ENCODE measurements around the gene GPNMB.

The GPNMB gene

DNA sequence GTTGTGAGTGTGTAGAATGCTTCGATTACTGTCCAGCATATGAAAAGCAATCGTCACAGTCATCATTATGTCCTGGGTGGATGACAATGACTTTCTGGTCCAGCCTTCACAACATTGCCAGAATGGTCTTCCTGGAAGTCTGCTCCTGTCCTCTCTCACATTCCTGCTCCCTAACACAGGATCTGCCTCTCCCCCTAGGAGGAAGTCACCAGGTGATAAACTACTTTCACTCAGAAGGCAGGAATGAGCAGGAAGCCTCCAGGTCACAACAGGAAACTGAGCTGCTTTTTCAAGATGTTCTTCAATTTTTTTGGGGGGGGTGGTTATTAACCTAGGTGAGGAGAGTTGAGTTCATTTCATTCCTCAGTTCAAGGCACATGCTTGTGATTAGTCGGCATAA lies 13.6 kb upstream of the GPNMB start:
- DNase-seq, result no peak

DNA sequence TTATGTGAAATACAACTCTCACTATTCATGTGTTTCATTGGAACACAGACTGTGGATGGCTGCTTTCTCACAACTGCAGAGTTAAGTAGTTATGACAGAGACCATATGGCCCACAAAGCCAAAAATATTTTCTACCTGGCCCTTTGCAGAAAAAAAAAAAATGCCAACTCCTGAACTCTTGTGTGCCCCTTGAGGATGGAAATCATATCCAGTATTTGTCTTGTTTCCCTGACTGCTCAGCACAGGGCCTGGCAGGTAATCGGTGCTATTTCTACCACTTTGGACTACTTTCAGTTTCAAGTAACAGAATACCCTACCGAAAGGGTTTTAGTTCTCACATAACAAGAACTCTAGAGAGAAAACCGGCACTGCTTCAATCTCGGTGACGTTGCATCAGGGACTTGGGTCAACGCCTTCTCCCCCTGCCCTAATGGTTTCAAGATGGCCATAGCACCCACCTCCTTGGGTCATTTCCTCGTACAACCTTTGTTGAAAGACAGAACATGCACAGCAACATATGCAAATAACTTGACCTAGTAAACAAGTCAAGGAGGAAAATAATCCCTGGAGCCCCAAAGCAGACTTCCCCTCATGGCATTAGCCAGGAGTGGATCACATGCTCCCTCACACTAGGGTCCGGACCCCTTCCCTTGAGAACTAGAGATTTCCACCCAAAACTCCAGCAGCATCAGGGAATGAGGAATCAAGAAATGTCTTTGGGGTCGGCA lies 11.8 kb upstream of the GPNMB start:
- DNase-seq, result no peak

DNA sequence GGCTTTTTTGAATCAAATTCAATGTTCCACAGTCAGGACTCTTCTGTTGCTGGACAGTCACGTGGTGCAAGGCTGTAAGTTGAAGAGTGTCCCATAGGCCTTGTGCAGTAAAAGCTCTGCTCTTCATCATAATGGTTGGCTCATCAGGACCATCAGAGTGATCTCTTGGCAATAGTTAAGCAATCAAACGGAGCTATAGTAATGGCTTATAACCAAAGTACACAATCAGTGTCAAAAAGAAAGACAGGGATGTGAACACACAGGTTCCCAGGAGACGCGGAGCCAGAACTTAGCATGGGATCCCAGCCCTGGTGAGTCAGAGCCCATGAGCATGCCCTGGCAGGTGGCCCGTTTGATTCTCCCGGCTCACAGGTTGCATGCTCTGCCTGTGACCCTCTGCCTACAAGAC lies 10.8 kb upstream of the GPNMB start:
- no peak for DNase-seq

DNA sequence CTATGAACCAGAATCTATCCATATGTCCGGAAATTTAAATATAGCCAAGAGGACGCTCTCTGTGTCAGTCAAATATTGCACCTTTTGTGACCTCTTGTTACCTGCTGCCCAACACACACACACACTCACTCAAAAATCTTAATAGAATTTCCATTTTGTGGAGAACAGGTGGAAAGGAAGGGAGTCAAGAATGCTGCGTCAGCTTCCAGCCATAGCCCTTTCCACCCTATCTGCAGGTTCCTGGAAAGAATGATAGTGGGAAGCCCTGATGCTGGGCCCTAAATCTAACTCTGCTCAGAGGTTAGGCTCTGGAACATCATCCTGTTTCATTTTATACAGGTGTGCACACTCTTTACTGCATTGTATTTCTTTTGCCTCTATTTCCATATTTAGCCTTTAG lies 9.6 kb upstream of the GPNMB start:
- DNase-seq, result no peak

DNA sequence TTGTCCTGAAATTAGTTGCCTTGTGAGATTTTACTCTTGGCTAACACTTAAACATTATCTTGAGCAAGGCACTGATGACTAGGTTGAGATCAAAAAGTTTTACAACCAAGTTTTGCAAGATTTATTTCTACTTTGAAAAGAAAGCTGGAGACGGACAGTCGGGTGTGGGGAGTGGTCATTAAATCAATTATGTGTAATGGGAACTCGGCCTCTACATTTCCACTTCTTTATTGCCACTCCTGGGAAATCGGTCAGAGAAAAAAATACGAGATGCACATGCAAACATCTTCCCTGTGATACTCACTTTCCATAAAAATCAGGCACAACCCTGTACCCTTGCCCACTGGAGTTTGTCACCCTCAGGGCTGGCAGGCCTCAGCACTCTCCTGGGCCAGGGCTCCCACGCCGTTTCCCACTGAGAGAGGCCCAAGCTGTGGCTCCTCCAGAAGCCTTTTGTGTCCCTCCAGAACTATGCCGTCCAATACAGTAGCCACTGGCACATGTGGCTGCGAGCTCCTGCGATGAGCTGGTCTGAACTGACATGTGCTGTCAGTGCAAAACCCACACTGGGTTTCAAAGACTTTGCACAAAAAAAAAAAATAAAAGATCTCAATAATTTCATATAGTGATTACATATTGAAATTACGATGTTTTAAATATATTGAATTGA lies 7.5 kb upstream of the GPNMB start:
- no peak for DNase-seq

DNA sequence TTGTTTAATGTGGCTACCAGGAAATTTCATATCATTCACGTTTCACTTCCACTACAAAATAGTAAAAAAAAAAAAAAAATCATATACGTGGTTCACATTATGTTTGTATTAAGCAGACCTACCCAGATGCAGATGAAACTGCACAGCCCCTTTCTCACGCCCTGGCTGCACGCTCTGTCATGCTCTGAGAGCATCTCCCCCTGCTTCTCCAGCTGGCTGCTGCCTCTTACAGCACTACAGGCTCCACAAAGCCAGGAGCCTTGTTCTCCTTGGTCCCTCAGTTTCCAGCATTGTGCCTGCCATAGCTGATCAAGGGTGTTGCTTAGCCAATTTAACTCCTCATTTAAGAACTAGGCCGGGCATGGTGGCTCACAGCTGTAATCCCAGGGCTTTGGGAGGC lies 6.9 kb upstream of the GPNMB start:
- DNase-seq, result no peak

DNA sequence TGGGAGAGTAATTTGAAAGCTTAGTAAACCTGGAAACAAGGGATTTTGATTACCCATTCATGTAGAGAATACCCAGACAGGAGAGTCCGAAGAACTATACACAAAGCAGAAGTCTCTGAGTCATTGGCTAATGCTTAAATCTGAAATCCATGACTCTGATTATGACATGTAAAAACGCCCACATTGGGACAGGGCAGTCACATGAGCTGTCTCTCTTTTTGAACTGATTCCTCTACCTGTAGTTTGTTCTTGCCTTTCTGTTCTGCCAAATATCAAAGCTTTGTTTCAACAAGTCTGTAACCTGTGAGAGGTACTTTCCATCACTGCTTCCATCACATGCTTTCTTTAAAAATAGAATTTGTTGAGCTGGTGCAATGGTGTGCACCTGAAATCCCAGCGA lies 4.3 kb upstream of the GPNMB start:
- no peak for DNase-seq

DNA sequence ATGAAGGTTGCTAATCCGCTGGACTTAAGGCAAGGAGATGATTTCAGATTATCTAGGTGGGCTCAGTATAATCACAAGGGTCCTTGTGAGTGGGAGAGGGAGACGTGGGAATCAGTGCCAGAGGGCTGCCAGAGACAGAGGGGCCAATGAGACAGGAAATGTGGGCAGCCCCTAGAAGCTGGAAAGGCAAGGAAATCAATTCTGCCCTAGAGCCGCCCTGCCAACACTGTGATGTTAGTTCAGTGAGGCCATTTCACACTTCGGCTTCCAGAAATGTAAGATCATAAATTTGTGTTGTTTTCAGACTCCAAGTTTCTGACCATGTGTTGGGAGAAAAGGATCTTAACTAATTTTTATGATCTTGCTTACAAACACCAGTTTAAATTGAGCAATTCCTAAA lies 3.6 kb upstream of the GPNMB start:
- DNase-seq, result no peak

DNA sequence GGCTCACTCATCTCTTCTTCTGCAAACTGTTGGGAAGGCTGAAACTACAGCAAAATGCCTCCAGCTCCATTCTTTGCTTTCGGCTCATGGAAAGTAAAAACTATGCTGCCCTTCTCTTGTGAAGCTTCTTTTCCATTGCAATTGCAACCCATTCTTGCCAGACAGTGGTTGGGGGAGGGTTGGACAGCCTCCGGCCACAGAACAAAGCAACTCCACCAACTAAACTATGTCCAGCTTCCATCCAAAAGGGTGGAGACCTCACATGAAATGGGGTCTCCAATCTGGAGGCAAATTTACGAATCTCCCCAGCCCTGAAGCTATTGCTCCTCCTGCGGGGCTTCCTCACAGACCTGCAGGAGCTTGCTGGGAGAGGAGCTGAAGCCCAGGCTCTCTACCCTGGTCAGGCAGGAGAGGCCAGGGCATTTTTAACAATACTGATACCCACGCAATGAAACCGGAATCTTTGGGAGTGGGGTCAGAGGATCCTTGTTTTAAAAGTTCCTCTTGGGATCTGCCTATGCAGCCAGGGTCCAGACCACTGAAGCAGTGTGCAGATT lies 549 bp downstream of the GPNMB start:
- no peak for DNase-seq

DNA sequence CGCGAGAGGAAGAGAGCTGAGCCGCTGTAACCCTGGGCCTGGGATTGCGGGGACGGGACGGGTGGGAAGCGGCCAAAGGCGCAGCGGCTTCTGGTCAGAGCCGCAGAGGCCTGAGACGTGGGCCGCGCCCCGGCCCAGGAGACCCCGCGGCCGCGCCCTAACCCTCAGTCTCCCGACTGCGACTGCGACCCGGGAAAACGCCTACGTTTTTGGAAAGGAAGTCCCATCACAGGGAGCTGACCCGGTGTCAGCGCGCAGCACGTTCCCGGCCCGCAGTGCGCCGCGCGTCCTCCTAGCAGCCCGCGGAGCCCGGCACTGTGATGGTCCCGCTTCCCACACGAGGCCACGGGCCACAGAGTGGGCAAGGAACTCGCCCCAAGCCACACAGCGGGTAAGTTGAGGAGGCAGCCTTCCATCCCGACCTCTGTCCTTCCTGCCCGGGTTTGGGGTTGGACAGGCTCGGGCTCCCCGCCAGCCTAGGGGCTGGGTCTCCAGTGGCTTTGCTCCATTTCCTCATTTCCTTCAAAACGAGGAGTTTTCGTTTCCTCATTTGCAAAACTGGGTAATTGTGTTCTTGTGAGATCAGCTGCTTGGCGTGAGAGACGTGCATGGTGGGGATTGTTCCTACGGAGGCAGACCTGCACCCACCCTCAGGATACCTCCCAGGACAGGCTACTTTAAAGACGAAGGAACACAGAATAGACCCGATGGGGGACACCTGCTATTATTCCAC lies 1.2 kb downstream of the GPNMB start:
- DNase-seq, result no peak

DNA sequence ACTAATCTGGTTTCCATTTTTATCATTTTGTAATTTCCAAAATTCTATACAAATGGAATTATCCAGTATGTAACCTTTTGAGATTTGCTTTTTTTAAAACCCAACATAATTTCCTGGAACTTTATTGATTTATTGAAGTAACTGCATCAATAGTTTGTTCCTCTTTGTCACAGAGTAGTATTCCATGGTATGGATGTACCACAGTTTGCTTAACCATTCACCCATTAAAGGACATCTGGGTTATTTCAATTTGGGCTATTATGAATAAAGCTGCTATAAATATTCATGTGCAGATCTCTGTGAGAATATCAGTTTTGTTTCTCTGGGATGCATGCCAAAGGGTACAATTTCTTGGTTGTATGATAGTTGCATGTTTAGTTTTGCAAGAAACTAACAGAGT lies 2.9 kb downstream of the GPNMB start:
- no peak for DNase-seq

DNA sequence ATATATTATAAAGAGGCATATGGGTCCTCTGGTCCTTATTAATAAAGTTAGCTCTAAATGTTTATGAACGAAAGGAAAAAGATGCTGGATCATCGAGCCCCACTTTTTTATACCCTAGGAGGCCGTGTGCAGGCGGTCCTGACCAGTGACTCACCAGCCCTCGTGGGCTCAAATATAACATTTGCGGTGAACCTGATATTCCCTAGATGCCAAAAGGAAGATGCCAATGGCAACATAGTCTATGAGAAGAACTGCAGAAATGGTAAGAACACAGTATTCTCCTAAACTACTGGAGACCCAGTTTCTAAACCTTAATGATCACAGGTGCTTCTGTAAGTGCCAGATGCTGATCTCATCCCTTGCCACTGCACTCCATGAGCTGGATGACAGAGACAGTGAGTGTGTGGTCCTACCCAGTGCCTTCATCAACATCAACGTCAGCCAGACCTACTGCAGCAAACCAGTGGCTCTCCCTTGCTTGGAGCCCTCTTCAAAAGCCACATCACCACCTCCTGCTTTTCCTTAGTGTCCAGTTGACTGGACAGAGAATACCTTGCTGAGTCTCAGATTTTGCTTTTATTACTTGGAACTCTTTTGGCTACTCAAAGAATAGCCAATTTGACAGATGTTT lies 7.6 kb downstream of the GPNMB start:
- DNase-seq, result no peak

DNA sequence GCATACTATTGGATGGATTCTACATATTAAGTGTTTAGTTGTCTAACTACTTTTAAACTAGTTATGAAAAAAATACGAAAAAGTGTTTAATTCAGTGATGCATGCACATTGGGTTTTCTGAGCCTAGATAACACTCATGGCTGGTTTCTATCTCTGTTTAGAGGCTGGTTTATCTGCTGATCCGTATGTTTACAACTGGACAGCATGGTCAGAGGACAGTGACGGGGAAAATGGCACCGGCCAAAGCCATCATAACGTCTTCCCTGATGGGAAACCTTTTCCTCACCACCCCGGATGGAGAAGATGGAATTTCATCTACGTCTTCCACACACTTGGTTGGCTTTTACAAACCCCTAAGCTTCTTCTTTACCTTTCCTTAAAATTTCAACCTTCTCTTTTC lies 10.2 kb downstream of the GPNMB start:
- DNase-seq, result no peak

DNA sequence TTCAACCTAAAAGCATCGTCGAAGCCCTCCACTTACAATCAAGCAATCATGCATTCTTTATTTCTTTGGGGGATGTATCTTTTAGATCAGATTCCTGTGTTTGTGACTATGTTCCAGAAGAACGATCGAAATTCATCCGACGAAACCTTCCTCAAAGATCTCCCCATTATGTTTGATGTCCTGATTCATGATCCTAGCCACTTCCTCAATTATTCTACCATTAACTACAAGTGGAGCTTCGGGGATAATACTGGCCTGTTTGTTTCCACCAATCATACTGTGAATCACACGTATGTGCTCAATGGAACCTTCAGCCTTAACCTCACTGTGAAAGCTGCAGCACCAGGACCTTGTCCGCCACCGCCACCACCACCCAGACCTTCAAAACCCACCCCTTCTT lies 13.8 kb downstream of the GPNMB start:
- DNase-seq, result no peak

DNA sequence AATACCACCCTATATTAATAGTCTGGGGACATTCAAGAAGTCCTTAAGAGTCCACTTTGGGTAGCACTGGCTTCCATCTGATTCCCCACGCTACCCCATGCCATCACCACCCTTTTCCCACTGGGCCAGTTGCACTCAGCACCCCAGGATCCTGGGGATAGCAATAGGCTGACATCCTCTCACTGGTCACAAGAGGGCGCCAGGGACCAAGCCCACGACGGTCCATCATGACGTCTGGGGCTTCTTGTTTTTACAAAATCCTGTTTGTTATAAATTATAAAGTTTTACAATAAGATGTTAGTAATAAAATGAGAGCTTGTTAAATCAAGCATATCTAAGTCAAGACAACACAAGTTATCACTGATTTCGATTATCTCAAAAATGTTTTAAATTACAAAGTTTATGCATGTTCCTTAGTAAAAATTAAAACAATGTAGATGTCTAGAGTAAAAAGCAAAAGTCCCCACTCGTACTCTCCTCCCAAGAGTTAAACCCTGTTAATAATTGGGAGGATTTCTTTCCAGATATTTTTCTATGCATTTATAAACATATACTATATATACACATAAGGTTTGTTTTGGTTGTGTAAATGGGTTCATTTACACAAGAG lies 15.4 kb downstream of the GPNMB start:
- DNase-seq, result no peak

DNA sequence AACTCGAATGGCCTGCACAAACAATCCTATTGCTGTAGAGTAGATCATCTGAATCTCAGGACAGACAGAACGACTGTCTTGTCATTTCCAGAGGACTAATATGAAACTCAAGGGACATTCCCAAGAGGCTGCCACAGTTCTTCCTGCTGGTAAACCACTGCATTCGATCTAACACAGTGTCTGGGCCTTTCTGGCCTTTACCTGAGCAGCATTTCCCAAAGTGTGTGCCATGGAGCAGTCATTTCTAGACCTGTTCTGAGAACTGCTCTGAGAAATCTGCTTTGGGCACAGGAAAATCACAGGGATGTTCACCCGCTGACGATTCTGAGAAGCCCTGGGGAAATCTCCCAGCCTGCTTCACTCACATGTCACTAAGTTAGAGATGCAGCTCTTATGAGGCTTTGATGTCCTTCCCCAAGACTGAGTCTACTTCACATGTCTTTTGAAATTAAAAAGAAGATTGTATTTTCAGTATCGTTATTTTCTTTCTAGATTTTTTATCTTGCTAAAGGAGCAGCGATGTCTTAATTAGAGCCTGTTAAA lies 18.4 kb downstream of the GPNMB start:
- DNase-seq, result no peak

DNA sequence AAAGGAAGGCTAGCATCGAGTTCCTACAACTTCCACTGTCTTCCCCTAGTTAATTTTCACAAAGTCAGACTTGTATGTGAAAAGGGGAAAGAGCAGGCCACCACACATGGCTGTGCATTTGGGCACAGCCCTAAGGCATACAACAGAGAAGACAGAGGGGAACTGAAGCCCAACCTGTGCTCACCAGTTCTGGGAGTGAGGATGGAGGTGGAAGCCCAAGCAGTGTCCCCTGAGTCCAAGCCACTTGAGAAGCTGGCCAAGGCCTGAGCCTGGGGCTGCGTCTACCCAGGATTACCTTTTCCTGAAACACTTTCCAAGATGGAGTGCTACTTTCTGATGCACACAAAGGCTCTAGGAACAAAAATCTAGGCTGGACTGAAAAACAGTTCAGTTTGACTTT lies 20.3 kb downstream of the GPNMB start:
- no peak for DNase-seq

DNA sequence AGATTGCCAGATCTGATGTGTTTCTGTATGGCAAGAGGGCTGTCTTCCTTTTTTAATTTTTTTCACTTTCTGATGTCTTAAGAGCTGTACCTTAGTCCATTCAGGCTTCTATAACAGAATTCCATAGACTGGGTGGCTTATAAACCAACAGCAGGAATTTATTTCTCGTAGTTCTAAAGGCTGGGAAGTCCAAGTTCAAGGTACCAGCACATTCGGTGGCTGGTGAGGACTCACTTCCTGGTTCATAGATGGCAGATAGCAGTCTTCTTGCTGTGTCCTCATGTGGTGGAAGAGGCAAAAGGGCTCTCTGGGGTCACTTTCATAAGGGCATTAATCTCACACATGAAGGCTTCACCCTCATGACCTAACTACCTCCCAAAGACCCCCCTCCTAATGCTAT lies 20.8 kb downstream of the GPNMB start:
- no peak for DNase-seq

DNA sequence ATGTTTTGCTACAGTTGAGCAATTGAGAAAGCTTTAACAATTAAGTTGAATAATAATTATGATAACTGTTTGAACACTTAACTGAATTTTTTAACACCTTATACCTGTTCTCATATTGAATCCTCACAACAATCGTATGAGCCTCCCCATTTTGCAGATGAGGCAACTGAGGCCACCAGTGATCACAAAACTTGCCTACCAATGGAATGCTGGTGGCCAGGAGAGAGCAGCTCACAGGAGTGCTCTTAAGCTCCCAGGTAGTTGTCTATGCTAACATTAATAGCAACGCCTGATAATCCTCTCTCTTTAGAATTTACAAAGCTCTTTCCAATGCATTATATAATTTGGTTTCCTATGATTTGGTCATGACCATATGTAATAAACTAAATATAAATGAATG lies 21.6 kb downstream of the GPNMB start:
- DNase-seq, result no peak

DNA sequence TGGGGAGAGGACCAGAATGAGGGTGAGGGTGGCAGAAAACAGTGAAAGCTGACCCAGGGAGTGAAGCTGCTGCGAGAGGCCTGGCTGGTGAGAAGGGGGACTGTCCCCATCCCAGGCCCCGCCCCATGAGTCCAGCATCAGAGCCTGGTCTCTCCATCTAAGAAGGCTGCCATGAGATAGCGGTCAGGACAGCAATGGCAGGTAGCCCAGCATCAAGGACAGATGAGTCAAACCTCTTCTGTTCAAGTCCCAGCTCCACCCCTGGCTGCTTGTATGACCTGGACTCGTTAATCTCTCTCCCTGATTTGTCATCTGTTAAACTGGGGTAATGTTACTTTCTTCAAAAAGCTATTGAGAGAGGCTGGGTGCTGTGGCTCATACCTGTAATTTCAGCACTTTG lies 22.2 kb downstream of the GPNMB start:
- no peak for DNase-seq

DNA sequence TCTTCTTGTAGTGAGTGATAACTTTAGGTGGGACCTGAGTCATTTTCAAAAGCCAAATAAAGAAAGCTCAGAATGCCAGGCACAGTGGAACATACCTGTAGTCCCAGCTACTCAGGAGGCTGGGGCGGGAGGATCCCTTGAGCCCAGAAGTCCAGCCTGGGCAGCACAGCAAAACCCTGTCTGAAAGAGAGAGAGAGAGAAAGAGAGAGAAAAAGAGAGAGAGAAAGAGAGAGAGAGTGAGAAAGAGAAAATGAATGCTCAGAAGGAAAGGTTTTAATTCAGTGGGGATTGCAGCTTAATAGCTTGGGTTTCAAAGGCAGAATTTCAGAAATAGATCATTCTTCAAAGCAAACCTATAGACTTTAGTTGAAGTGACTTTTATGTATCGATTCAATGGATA lies 25.7 kb downstream of the GPNMB start:
- no peak for DNase-seq

DNA sequence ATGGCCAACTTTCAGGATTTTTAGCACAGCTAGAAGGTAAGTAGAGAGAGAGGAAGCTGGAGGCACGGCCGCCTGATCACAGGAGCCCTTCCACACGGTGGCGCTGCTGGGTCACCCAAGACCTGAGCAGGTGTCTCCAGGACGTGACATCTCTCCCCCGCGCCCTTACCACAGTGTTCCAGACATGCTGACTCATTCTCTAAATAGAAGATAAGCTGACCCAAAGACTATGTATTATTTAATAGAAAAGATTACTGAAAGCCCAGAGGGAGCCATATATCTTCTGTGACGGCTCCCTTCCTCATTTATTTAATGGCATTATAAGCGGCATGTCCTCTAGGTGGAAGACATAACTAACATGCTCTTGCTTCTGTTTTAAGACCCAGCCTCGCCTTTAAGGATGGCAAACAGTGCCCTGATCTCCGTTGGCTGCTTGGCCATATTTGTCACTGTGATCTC lies 26.6 kb downstream of the GPNMB start:
- DNase-seq, result no peak

DNA sequence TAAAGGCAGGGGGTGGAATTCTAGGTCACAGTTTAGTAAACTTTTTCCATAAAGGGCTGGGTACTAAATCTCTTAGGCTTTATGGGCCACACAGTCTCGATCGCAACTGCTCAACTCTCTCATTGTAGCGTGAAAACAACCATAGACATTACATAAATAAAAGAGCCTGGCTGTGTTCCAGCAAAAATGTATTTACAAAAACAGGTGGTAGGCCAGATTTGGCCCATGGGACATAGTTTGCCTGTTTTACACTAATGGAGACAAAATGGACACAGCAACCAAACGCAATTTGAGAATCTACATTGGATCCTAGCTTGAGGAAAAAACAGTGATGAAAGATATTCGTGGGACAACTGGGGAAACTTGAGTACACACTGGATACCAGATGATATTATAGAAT lies 29.3 kb downstream of the GPNMB start:
- DNase-seq, result no peak
